Smooth muscle cell of bladder (primary cell): ENCODE data around the gene ZNF43. TPM values are rescaled to one million over a fixed set of nuclear protein-coding genes. Genes with fewer than 3 reads are reported as not detected.

Experiments
- total RNA-seq: library from RNA; depleted of rRNA; stranded (reverse); fragments of >200 nt; gene quantifications from 2 replicates; pipeline ENCODE4 v1.2.3, GENCODE V29; 2014

Gene ZNF43
- 3.4 TPM in 2 replicates for total RNA-seq

GRCh38 chr19:21835810-21836444 is at the start of gene ZNF43:
Gene ZNF43 (minus strand): TSS chr19:21836182. CDS start chr19:21836038, 144 bp downstream.

DNA sequence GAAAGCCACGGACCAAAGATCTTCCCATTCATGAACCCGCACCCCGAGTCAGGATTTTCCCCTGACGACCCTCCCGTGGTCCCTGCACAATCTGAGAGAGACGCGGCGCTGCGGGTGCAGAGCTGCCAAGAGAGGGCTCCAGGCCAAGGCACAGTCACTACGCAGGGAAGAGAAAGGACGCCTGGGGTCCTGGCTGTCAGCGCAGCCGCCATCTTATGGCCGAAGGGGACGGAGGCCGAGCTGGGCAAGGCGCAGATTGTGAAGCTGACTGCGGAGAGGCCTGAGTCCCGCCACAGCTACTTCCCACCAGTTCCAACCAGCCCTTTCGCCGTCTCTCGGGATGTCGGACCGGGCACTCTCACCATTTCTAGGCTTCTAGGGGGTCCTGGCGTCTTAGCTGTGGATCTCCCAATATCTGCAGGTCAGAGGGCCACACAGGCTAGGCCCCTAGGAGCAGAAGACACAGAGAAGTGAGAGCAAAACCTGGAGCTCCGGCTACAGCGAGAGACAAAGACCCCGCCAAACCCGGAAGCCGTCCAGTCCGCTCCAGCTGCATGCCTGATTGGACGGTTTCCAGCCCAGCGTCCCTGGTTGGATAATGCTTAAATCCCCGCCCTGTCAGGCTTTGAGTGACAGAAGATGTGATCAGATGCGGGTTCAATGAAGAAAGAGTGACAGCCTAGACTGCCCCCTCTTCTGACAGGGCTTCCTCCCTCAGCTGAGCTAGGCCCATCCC is 68.7 kb downstream of the ZNF43 start, which contains the start of gene ZNF100:
Gene ZNF100 (minus strand): TSS at position 515 of the 736 bp plus-strand sequence. CDS start 150 bp downstream, at position 365.

Other genes with a start within 250 kb of the ZNF43 start
- gene ZNF100, start 68.6 kb downstream of the ZNF43 start, total RNA-seq: 1.00 and 1.4 TPM in 2 replicates
- 0.85 and 2.0 TPM in 2 replicates for gene ZNF208, start 174.8 kb upstream of the ZNF43 start, total RNA-seq
- gene ZNF257, start 216.3 kb upstream of the ZNF43 start, total RNA-seq: 0.46 and 0.57 TPM in 2 replicates